Activated CD8-positive, alpha-beta memory T cell treated with anti-CD3 and anti-CD28 coated beads for 36 hours (primary cell): ENCODE measurements around the gene DHX34. TPM values are rescaled to one million over a fixed set of nuclear protein-coding genes. Genes with fewer than 3 reads are reported as not detected.
"Not testable (repeated sequence)": the region's sequence is repeated elsewhere in the genome, so short reads cannot be mapped to it uniquely, and the experiment has no call there.

ENCODE experiments used
- CTCF ChIA-PET: fragments of 350-600 bp; sonication (Branson Sonifier 250); formaldehyde crosslinking; loops from one replicate; lab custom pipeline; 2021; ENCODE audit warnings: antibody characterized with exemption; lab: Charles Lee
- POLR2A ChIA-PET: fragments of 350-600 bp; sonication (Branson Sonifier 250); formaldehyde crosslinking; loops from one replicate; lab custom pipeline; 2021; ENCODE audit warnings: antibody characterized with exemption; lab: Charles Lee
- total RNA-seq, 2 experiments: library from RNA; stranded (reverse); gene quantifications; one replicate each; pipeline ENCODE4 v1.2.3, GENCODE V29; 2021

Gene DHX34
- total RNA-seq, 2 experiments from 2014 or later, result 22.3 to 23.3 TPM

DNA sequence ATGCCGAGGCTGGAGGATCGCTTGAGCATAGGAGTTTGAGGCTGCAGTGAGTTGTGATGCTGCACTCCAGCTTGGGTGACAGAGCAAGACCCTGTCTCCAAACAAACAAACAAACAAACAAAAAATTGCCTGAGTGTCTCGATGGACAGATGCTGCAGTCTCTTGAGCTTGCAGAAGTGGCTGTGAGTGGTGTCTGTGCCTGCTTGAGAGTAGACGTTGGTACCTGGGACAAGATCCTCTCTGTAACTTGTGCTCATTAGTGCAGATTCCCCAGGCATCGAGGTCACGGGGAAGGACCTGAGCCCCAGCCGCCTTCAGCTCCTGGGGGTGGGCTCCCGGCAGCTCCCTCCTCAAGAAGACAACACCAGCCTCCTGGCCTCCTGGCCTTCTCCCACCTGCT lies 25.7 kb upstream of the DHX34 start:
- POLR2A ChIA-PET, result interaction anchor here (0.7 kb wide), 1 partner anchor 105 kb away, joined by 3 read pairs; no protein-coding TSS in a partner anchor
- CTCF ChIA-PET, result interaction anchor here (0.5 kb wide), 1 partner anchor 463 kb away, joined by 5 read pairs; no protein-coding TSS in a partner anchor

GRCh38 chr19:47323872-47324271 lies 25.2 kb upstream of the DHX34 start:
- CTCF ChIA-PET, result interaction anchor here (0.5 kb wide), 1 partner anchor 464 kb away, joined by 5 read pairs; no protein-coding TSS in a partner anchor
- POLR2A ChIA-PET, result no interaction called here

DNA sequence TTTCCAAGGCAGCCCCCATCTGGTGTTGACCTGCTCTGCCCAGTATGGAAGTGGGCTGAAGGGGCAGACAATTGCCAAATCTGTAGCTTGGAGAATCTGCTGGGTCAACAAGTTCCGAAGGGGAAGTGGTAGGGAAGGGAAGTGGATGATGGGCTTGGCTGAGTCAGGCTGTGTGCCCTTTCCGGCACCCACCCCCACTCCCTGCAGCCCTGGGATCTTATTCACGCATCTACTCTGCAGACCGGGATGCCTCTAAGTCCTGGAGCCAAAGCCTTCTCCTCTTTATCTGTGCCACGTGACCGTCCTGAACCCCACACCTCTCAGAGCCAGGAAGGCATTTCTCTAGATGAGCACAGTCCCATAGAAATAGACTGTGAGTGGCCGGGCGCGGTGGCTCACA lies 24.6 kb upstream of the DHX34 start:
- POLR2A ChIA-PET, result no interaction called here
- CTCF ChIA-PET, result no interaction called here

- CTCF ChIA-PET, result no interaction called here
- POLR2A ChIA-PET, result no interaction called here
These were observed 18.6 kb upstream of the DHX34 start for GRCh38 chr19:47330466-47330869.

- CTCF ChIA-PET, result no interaction called here
- POLR2A ChIA-PET, result no interaction called here
These were observed 17.6 kb upstream of the DHX34 start for GRCh38 chr19:47331490-47331889.

DNA sequence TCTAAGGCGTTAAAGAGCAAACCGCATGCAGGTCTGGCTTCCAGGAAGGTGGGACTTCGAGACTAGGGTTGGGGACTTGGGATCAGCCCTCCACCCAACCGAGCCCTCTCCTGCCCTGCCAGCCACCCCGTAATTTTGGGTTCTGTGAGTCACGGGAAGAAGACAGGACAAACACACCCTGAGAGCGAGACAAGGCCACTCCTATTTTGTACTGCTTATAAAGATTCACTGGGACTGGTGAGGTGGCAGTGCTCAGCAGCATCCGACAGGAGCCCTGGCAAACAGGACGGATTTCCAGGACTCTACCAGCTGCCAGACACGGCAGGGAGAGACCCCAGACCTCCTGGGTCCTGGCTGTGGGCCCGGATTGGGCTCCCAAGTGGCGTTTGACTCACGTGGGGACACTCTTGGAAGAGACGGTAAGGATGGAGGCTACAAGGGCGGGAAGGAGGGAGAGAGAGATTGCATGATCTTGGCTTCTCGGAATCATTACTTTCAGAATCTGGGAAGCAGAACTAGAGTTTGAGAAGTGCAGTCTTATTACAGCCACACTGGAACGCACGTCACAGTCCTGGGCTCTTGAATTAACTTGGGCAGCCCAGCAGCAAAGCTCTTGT lies 17.1 kb upstream of the DHX34 start, which contains the start of gene C5AR2:
C5AR2 (plus strand) TSS at position 245 of the 617 bp plus-strand sequence. CDS start 8,625 bp downstream, outside the sequence.
- ChIA-PET CTCF (no interaction called here), POLR2A (no interaction called here)

GRCh38 chr19:47336765-47337718 lies 12.1 kb upstream of the DHX34 start:
- POLR2A ChIA-PET, CTCF ChIA-PET: not testable (repeated sequence)

DNA sequence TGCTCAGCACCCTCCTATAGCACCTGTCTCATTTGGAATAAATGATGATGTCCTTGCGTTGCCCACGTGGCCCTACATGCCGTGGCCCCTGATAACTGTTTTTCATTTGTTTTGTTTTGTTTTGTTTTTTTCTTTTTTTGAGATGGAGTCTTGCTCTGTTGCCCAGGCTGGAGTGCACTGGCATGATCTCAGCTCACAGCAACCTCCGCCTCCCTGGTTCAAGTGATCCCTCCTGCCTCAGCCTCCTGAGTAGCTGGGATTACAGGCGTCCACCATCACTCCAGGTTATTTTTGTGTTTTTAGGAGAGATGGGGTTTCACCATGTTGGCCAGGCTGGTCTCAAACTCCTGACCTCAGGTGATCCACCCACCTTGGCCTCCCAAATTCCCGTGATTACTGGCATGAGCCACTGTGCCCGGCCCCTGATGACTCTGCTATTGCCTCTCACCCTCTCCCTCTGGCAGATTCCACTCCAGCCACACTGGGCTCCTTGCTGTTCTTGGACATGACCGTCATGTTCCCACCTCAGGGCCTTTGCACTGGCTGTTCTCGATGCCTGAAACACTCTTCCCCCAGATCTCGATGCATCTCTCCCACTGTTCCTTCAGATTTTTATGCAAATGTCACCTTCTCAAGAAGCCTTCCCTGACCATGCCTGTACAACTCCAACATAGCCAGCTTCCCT lies 9.8 kb upstream of the DHX34 start:
- CTCF ChIA-PET, result no interaction called here

GRCh38 chr19:47340477-47341208 lies 8.5 kb upstream of the DHX34 start:
- CTCF ChIA-PET, result no interaction called here
- POLR2A ChIA-PET, result no interaction called here

More for the DNA sequence above, 9.8 kb upstream of the DHX34 start:
- POLR2A ChIA-PET, result no interaction called here

GRCh38 chr19:47341734-47342133 lies 7.4 kb upstream of the DHX34 start:
- POLR2A ChIA-PET, result no interaction called here
- CTCF ChIA-PET, result interaction anchor here (0.8 to 2.2 kb wide), 2 partner anchors 49 to 58 kb away, joined by 4 to 5 read pairs; no protein-coding TSS in a partner anchor

DNA sequence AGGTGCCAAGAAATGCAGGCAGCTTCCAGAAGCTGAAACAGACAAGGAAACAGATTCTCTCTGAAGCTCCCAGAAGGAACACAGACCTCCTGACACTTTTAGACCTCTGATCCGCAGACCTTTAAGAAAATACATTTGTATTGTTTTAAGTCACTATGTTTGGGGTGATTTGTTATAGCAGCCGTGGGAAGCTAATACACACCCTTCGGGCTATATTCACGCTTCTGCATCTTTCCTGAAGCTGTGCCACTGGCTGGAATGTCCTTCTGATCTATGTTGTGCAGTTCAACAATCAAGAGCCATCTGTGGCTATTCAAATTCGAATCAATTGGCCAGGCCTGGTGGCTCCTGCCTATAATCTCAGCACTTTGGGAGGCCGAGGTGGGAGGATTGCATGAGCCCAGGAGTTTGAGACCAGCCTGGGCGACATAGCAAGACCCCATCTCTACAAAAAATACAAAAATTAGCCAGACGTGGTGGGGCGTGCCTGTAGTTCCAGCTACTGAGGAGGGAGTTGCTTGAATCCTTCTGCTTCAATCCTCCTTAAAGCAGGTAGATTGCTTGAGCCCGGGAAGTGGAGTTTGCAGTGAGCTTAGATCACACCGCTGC lies 5.8 kb upstream of the DHX34 start:
- POLR2A ChIA-PET, result no interaction called here
- CTCF ChIA-PET, result interaction anchor here (2.2 kb wide), 1 partner anchor 48 kb away, joined by 5 read pairs; no protein-coding TSS in a partner anchor

DNA sequence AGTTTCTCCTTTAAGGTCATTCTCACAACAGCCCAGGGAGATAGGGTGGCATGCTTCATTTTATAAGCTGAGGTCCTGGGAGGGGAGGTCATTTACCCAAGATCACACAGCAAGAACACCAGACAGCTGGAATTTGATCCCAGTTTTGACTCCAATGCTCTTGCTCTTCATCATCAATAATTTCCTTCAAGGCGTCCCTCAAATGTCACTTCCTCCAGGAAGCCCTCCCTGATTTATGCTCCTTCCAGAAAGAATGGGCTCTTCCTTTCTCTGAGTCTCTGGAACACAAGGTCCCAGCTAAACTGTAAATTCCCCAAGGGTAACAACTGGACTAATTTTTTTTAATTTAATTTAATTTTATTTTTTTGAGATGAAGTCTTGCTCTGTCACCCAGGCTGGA lies 4.7 kb upstream of the DHX34 start:
- CTCF ChIA-PET, result interaction anchor here (0.7 kb wide), 1 partner anchor 108 kb away, joined by 3 read pairs; no protein-coding TSS in a partner anchor
- POLR2A ChIA-PET, result interaction anchor here (0.6 kb wide), 1 partner anchor 70 kb away, joined by 3 read pairs; no protein-coding TSS in a partner anchor

DNA sequence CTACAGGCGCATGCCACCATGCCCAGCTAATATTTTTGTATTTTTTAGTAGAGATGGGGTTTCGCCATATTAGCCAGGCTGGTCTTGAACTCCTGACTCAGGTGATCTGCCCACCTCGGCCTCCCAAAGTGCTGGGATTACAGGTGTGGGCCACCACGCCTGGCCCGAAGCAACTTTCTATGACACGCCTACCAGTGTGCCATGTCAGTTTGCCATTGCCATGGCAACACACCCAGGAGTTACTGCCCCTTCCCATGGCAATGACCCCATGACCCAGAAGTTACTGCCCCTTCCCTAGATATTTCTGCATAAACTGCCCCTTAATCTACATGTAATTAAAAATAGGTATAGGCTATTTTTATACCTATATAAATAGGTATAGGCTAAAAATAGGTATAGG lies 3.1 kb upstream of the DHX34 start:
- CTCF ChIA-PET, POLR2A ChIA-PET: not testable (repeated sequence)

- POLR2A ChIA-PET, result interaction anchor here (0.7 kb wide), 1 partner anchor 393 kb away, joined by 4 read pairs; no protein-coding TSS in a partner anchor
These were observed 1.5 kb downstream of the DHX34 start for GRCh38 chr19:47350630-47351029.

DNA sequence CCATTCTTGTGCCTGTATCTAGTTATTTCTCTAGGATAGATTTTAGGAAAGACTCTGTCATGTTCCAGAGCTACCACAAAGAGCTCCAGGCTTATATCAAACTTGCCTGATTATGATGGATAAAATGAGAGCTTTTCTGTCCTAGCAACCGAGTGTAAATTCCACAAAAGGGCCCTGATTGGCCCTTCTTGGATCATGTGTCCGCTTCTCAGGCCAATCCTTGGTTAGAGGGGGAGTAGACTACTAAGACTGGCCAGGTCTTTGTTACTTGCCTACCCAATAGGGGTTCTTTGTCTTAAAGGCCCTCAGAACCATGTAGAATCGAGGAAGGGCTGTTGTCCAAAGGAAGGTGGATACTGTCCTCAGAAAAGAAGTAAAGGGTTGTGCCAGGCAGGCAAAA lies 2.4 kb downstream of the DHX34 start:
- POLR2A ChIA-PET, result no interaction called here
- CTCF ChIA-PET, result interaction anchor here (2.4 kb wide), 1 partner anchor 40 kb away, joined by 9 read pairs; no protein-coding TSS in a partner anchor

More at GRCh38 chr19:47350630-47351029, 1.5 kb downstream of the DHX34 start:
- CTCF ChIA-PET, result interaction anchor here (2.4 kb wide), 1 partner anchor 41 kb away, joined by 9 read pairs; no protein-coding TSS in a partner anchor

- POLR2A ChIA-PET, result no interaction called here
- CTCF ChIA-PET, result interaction anchor here (2.4 kb wide), 1 partner anchor 39 kb away, joined by 9 read pairs; no protein-coding TSS in a partner anchor
These were observed 3.0 kb downstream of the DHX34 start for GRCh38 chr19:47352095-47352494.

DNA sequence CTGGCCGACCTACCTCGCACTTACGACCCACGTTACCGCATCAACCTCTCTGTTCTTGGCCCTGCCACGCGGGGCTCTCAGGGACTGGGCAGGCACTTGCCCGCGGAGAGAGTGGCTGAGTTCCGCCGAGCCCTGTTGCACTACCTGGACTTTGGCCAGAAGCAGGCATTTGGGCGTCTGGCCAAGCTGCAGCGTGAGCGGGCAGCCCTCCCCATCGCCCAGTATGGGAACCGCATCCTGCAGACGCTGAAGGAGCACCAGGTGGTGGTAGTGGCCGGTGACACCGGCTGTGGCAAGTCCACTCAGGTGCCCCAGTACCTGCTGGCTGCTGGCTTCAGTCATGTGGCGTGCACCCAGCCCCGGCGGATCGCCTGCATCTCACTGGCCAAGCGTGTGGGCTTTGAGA lies 4.2 kb downstream of the DHX34 start:
- CTCF ChIA-PET, result no interaction called here
- POLR2A ChIA-PET, result interaction anchor here (0.5 kb wide), 1 partner anchor 102 kb away, joined by 5 read pairs; no protein-coding TSS in a partner anchor

DNA sequence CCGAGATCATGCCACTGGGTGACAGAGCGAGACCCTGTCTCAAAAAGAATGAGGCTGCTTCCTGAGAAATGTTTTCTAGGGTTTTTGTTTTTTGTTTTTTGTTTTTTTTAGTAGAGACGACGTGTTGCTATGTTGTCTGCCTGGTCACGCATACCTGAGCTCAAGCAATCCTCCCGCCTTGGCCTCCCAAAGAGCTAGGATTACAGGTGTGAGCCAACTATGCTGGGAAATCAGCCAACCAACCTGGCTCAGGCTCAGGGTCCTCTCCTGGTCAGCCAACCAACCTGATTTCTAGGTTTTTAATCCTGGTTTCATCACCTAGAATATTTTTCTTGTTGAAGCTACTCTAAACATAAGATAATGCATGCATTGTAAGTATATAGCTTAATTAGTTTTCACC lies 7.8 kb downstream of the DHX34 start:
- POLR2A ChIA-PET, result no interaction called here
- CTCF ChIA-PET, result interaction anchor here (0.8 kb wide), 1 partner anchor 8 kb away, joined by 3 read pairs; no protein-coding TSS in a partner anchor
